Panc1 (cell line): ENCODE data around the gene SLC30A7.

ENCODE experiments used
- CTCF ChIP-seq: fragments of 450-650 bp; IDR thresholded peaks from 2 replicates; pipeline ENCODE4 v1.5.1; 2017; ENCODE audit warnings: mild to moderate bottlenecking
- POLR2AphosphoS5 ChIP-seq: IDR thresholded peaks from 2 replicates; pipeline ENCODE4 v1.6.1; 2012; ENCODE audit warnings: mild to moderate bottlenecking, low read depth, low read length, moderate library complexity
- REST ChIP-seq, 2 experiments: IDR thresholded peaks; 2 replicates each; pipeline ENCODE4 v1.6.1; 2011 to 2012; ENCODE audit warnings: low read depth in 2 of 2, control low read depth in 1 of 2, low read length in 1 of 2, mild to moderate bottlenecking in 1 of 2, moderate library complexity in 1 of 2; ENCODE audit not compliant: insufficient read depth in 1 of 2
- TCF7L2 ChIP-seq: IDR thresholded peaks from 2 replicates; pipeline ENCODE4 v1.6.1; 2011; ENCODE audit warnings: mild to moderate bottlenecking, low read depth, low read length, inconsistent platforms

- no peak for TF ChIP-seq CTCF
- TF ChIP-seq POLR2AphosphoS5: no peak
- no peak for TF ChIP-seq REST (IDR thresholded peaks at IDR 0.05; ENCODE audit: insufficient read depth in 1 of 2, low read depth in 2 of 2, low read length in 1 of 2)
- TF ChIP-seq TCF7L2: no peak
These were observed 21.5 kb upstream of the SLC30A7 start for GRCh38 chr1:100874433-100874832.
